Stimulated activated CD4-positive, alpha-beta T cell treated with anti-CD3 and anti-CD28 coated beads, TNF-alpha, amount 100 ng/mL, for 24 hours (primary cell): Measurements from ENCODE around the gene DNAJB9.
A peak's percentile ranks its signal among the peaks of the same experiment; 100 is the strongest.
"Not testable (repeated sequence)": the region's sequence is repeated elsewhere in the genome, so short reads cannot be mapped to it uniquely, and the experiment has no call there.

Experiments used
- DNase-seq, 3 experiments: peaks; one replicate each; pipeline ENCODE4 v3.0.0-alpha.2; 2020; ENCODE audit warnings: low read depth in 3 of 3

Gene DNAJB9

GRCh38 chr7:108569381-108570145 is at the start of gene DNAJB9, which contains the start of gene THAP5:
Gene DNAJB9, plus strand, starts transcription at chr7:108569874. Its CDS starts 1,853 bp downstream, at chr7:108571727.
Gene THAP5, minus strand, starts transcription at chr7:108569706. Its CDS starts 137 bp downstream, at chr7:108569569.
- peak; percentile 98 to 99 (median 99) for DNase-seq

- DNase-seq = no peak
These were observed 46.9 kb upstream of the DNAJB9 start for GRCh38 chr7:108522780-108523179.

GRCh38 chr7:108525327-108525984 is 44.2 kb upstream of the DNAJB9 start:
- DNase-seq = no peak

GRCh38 chr7:108525985-108526767 is 43.5 kb upstream of the DNAJB9 start, which contains the start of gene PNPLA8:
Gene PNPLA8, minus strand, starts transcription at chr7:108526135. Its CDS starts 10,644 bp downstream, at chr7:108515491.
- peak; percentile 100 for DNase-seq

- DNase-seq = no peak
These were observed 43.0 kb upstream of the DNAJB9 start for GRCh38 chr7:108526768-108527017.

GRCh38 chr7:108528183-108528712 is 41.4 kb upstream of the DNAJB9 start:
- no peak for DNase-seq

GRCh38 chr7:108529341-108529740 is 40.3 kb upstream of the DNAJB9 start:
- no peak for DNase-seq

GRCh38 chr7:108533712-108534111 is 36.0 kb upstream of the DNAJB9 start:
- DNase-seq = no peak

GRCh38 chr7:108535257-108535656 is 34.4 kb upstream of the DNAJB9 start:
- no peak for DNase-seq

- DNase-seq = no peak
These were observed 33.9 kb upstream of the DNAJB9 start for GRCh38 chr7:108535744-108536143.

- no peak for DNase-seq
These were observed 32.4 kb upstream of the DNAJB9 start for GRCh38 chr7:108537229-108537628.

GRCh38 chr7:108538236-108538635 is 31.4 kb upstream of the DNAJB9 start:
- not testable (repeated sequence) for DNase-seq

GRCh38 chr7:108538685-108539084 is 31.0 kb upstream of the DNAJB9 start:
- DNase-seq = not testable (repeated sequence)

- no peak for DNase-seq
These were observed 28.2 kb upstream of the DNAJB9 start for GRCh38 chr7:108541478-108541877.

- DNase-seq = not testable (repeated sequence)
These were observed 21.4 kb upstream of the DNAJB9 start for GRCh38 chr7:108548141-108548896.

- not testable (repeated sequence) for DNase-seq
These were observed 13.0 kb upstream of the DNAJB9 start for GRCh38 chr7:108556665-108557064.

- DNase-seq = no peak
These were observed 12.5 kb upstream of the DNAJB9 start for GRCh38 chr7:108557191-108557590.

GRCh38 chr7:108557617-108558016 is 12.1 kb upstream of the DNAJB9 start:
- DNase-seq = no peak

GRCh38 chr7:108559253-108559652 is 10.4 kb upstream of the DNAJB9 start:
- no peak for DNase-seq

- no peak for DNase-seq
These were observed 8.5 kb upstream of the DNAJB9 start for GRCh38 chr7:108561047-108561619.

GRCh38 chr7:108565987-108566386 is 3.7 kb upstream of the DNAJB9 start:
- no peak for DNase-seq
